WTC11 (cell line): ENCODE measurements around the gene CABLES1. TPM values are rescaled to one million over a fixed set of nuclear protein-coding genes. Genes with fewer than 3 reads are reported as not detected.

ENCODE experiments used
- ATAC-seq: fragments of 200-7000 bp; cut with Tn5 transposase; 2 replicates; pipeline ENCODE4 v1.10.0; 2021; ENCODE audit warnings: mild to moderate bottlenecking, moderate library complexity
- Bru-seq: library from RNA; stranded (reverse); fragments of 400-500 nt; gene quantifications from one replicate; lab custom pipeline; 2021; lab: Mats Ljungman, UMichigan
- CTCF ChIA-PET: fragments of 300-600 bp; sonication (Branson Sonifier 250); formaldehyde crosslinking; loops from one replicate; lab custom pipeline; 2021; ENCODE audit warnings: antibody characterized with exemption; lab: Charles Lee
- POLR2A ChIA-PET: fragments of 350-600 bp; sonication (Branson Sonifier 250); formaldehyde crosslinking; loops from one replicate; lab custom pipeline; 2021; ENCODE audit warnings: antibody characterized with exemption; lab: Charles Lee
- DNase-seq: peaks from one replicate; pipeline ENCODE4 v3.0.0; 2021; ENCODE audit warnings: low spot score
- H3K27ac Mint-ChIP-seq: 2 replicates; pipeline ENCODE4 v1.8.0; 2021; ENCODE audit warnings: mixed read lengths
- H3K27me3 Mint-ChIP-seq: 2 replicates; pipeline ENCODE4 v1.8.0; 2021; ENCODE audit warnings: low read depth, mild to moderate bottlenecking, moderate library complexity, mixed read lengths
- H3K36me3 Mint-ChIP-seq: 2 replicates; pipeline ENCODE4 v1.8.0; 2021; ENCODE audit warnings: mixed read lengths
- H3K4me1 Mint-ChIP-seq: 2 replicates; pipeline ENCODE4 v1.8.0; 2022; ENCODE audit warnings: mixed read lengths
- H3K4me3 Mint-ChIP-seq: 2 replicates; pipeline ENCODE4 v1.8.0; 2021; ENCODE audit warnings: mild to moderate bottlenecking, moderate library complexity, mixed read lengths
- H3K9me3 Mint-ChIP-seq: 2 replicates; pipeline ENCODE4 v1.8.0; 2021; ENCODE audit warnings: mixed read lengths
- CREB1 ChIP-seq: sonication (generic); formaldehyde crosslinking; IDR thresholded peaks from 2 replicates; pipeline ENCODE4 v1.8.0; 2023; ENCODE audit warnings: mild to moderate bottlenecking, missing genetic modification reagents
- E2F5 ChIP-seq: sonication (generic); formaldehyde crosslinking; IDR thresholded peaks from 2 replicates; pipeline ENCODE4 v1.8.1; 2022; ENCODE audit warnings: mild to moderate bottlenecking, moderate library complexity, missing genetic modification reagents
- FOXK1 ChIP-seq: sonication (generic); formaldehyde crosslinking; IDR thresholded peaks from 2 replicates; pipeline ENCODE4 v1.8.0; 2022; ENCODE audit warnings: mild to moderate bottlenecking, moderate library complexity, missing genetic modification reagents
- GABPB1 ChIP-seq: sonication (generic); formaldehyde crosslinking; IDR thresholded peaks from 2 replicates; pipeline ENCODE4 v1.8.1; 2023; ENCODE audit warnings: mild to moderate bottlenecking, missing genetic modification reagents
- JUN ChIP-seq: sonication (generic); formaldehyde crosslinking; IDR thresholded peaks from 2 replicates; pipeline ENCODE4 v1.8.0; 2023; ENCODE audit warnings: mild to moderate bottlenecking, missing genetic modification reagents
- MYBL2 ChIP-seq: sonication (generic); formaldehyde crosslinking; IDR thresholded peaks from 2 replicates; pipeline ENCODE4 v1.8.1; 2023; ENCODE audit warnings: mild to moderate bottlenecking, moderate library complexity, missing genetic modification reagents
- NFATC4 ChIP-seq: fragments of 250-450 bp; sonication (Bioruptor Pico); IDR thresholded peaks from 2 replicates; pipeline ENCODE4 v1.9.0; 2021; ENCODE audit warnings: mild to moderate bottlenecking
- NFYB ChIP-seq: sonication (generic); formaldehyde crosslinking; conservative IDR thresholded peaks from 2 replicates; pipeline ENCODE4 v1.8.0; 2022; ENCODE audit warnings: low read depth, missing genetic modification reagents
- PREB ChIP-seq: sonication (generic); formaldehyde crosslinking; IDR thresholded peaks from 2 replicates; pipeline ENCODE4 v1.8.1; 2022; ENCODE audit warnings: mild to moderate bottlenecking, missing genetic modification reagents, moderate library complexity, borderline replicate concordance
- RELA ChIP-seq: sonication (generic); formaldehyde crosslinking; IDR thresholded peaks from 2 replicates; pipeline ENCODE4 v1.8.1; 2022; ENCODE audit warnings: missing genetic modification reagents, mild to moderate bottlenecking, borderline replicate concordance
- TCF7 ChIP-seq: sonication (generic); formaldehyde crosslinking; IDR thresholded peaks from 2 replicates; pipeline ENCODE4 v1.8.0; 2022; ENCODE audit warnings: mild to moderate bottlenecking, low read depth, missing genetic modification reagents, moderate library complexity
- ZNF263 ChIP-seq: sonication (generic); formaldehyde crosslinking; IDR thresholded peaks from 2 replicates; pipeline ENCODE4 v1.8.1; 2022; ENCODE audit warnings: low read depth, mild to moderate bottlenecking, moderate library complexity, missing genetic modification reagents
- ZNF423 ChIP-seq: fragments of 250-450 bp; sonication (Bioruptor Pico); IDR thresholded peaks from 2 replicates; pipeline ENCODE4 v2.1.2; 2022; ENCODE audit warnings: mild to moderate bottlenecking, moderate library complexity
- long read RNA-seq, 3 experiments: library from RNA in 1 of 3; library from capped mRNA in 1 of 3; library from polyadenylated mRNA in 1 of 3; unstranded in 2 of 3; stranded (forward) in 1 of 3; transcript quantifications; one replicate each; pipeline ENCODE4 v2.0.0, GENCODE V29; 2021
- total RNA-seq: library from RNA; stranded (reverse); gene quantifications from 3 replicates; pipeline ENCODE4 v1.2.3, GENCODE V29; 2021
- TF ChIP-seq, protein P1 (sequence below): sonication (generic); formaldehyde crosslinking; IDR thresholded peaks from 2 replicates; pipeline ENCODE4 v1.8.0; 2022; ENCODE audit warnings: mild to moderate bottlenecking, missing genetic modification reagents
- TF ChIP-seq, protein P2 (sequence below): sonication (generic); formaldehyde crosslinking; IDR thresholded peaks from 2 replicates; pipeline ENCODE4 v1.8.1; 2023; ENCODE audit warnings: mild to moderate bottlenecking, moderate library complexity, missing genetic modification reagents
- TF ChIP-seq, protein P3 (sequence below): sonication (generic); formaldehyde crosslinking; IDR thresholded peaks from 2 replicates; pipeline ENCODE4 v1.8.1; 2023; ENCODE audit warnings: mild to moderate bottlenecking, missing genetic modification reagents, moderate library complexity
- TF ChIP-seq, protein P4 (sequence below): sonication (generic); formaldehyde crosslinking; IDR thresholded peaks from 2 replicates; pipeline ENCODE4 v1.8.0; 2022; ENCODE audit warnings: mild to moderate bottlenecking, missing genetic modification reagents

CABLES1 gene
- total RNA-seq (15.4 to 18.0 TPM (median 17.0 TPM) in 3 replicates), Bru-seq, nascent RNA (percentile 77 among the genes with signal in this experiment)
- long read RNA-seq, experiment 1, full-length matches to known transcripts = 69 of 93 reads
- long read RNA-seq, experiment 1, partial matches to known transcripts = 5 of 93 reads
- long read RNA-seq, experiment 1, other reads (novel, unspliced or antisense) = 19 of 93 reads
- long read RNA-seq, experiment 2, full-length matches to known transcripts = 9 of 27 reads
- long read RNA-seq, experiment 2, partial matches to known transcripts = 10 of 27 reads
- long read RNA-seq, experiment 2, other reads (novel, unspliced or antisense) = 8 of 27 reads
- long read RNA-seq, experiment 3 = 0 reads

DNA sequence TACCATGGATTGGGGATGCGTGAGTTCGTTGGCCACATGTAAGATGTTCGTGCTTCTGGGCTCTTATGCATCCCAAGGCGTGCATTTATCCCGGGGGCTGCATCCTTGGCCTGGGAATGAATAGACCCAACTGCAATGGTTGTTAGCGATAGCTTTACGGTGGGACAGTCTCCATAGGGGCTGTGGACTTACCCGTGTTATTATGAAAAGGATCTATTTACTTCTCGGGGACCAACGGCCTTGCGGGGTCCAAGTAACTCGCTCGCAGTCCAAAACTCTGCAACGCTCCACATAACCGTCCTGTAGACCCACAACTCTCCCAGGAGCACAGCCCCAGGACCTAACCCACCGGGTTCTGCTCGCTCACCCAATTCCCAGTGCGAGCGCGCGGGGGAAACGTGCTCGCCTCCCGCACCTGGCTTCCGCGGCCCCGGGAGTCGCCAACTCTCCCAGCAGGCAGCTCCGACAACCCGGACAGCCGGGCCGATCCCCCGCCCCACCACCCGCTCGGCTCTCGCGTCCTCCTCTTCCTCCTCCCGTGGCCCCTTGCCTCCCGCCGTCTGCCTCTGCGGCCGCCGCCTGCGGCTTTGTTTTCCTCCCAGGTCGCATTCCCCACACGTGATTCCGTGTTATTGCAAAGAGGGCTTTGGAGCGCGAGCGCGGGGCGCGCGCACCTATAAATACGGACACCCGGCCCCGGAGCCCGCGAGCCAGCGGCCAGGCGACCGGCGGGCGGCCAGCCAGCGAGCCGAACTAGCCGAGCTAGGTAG is at the start of gene CABLES1:
Gene CABLES1 (plus strand): TSS at position 706 of the 770 bp plus-strand sequence. CDS start 278 bp downstream, outside the sequence.
- DNase-seq = peak; percentile 56
- ChIA-PET CTCF (interaction anchor here (0.7 to 6.4 kb wide), 8 partner anchors 12 to 364 kb away, joined by 3 to 76 read pairs (median 4); no protein-coding TSS in a partner anchor), POLR2A (interaction anchor here (0.6 to 2.9 kb wide), 7 partner anchors 35 to 1970 kb away, joined by 3 to 10 read pairs (median 4); no protein-coding TSS in a partner anchor)
- peaks cover 60% of the 10 kb centered on the region for H3K4me1 Mint-ChIP-seq
- H3K27me3 Mint-ChIP-seq = no peaks in the 10 kb centered on the region; the same call in 1 of the 2 replicates
- ATAC-seq = no peak; the same call in 1 of the 2 replicates
- TF ChIP-seq, protein P1, sequence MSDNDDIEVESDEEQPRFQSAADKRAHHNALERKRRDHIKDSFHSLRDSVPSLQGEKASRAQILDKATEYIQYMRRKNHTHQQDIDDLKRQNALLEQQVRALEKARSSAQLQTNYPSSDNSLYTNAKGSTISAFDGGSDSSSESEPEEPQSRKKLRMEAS (CRISPR knock-in tag) = peak; percentile 73; the same call in 1 of the 2 replicates
- TF ChIP-seq, protein P2, sequence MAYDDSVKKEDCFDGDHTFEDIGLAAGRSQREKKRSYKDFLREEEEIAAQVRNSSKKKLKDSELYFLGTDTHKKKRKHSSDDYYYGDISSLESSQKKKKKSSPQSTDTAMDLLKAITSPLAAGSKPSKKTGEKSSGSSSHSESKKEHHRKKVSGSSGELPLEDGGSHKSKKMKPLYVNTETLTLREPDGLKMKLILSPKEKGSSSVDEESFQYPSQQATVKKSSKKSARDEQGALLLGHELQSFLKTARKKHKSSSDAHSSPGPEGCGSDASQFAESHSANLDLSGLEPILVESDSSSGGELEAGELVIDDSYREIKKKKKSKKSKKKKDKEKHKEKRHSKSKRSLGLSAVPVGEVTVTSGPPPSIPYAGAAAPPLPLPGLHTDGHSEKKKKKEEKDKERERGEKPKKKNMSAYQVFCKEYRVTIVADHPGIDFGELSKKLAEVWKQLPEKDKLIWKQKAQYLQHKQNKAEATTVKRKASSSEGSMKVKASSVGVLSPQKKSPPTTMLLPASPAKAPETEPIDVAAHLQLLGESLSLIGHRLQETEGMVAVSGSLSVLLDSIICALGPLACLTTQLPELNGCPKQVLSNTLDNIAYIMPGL (CRISPR knock-in tag) = peak; percentile 72; the same call in 1 of the 2 replicates
- TF ChIP-seq, protein P3, sequence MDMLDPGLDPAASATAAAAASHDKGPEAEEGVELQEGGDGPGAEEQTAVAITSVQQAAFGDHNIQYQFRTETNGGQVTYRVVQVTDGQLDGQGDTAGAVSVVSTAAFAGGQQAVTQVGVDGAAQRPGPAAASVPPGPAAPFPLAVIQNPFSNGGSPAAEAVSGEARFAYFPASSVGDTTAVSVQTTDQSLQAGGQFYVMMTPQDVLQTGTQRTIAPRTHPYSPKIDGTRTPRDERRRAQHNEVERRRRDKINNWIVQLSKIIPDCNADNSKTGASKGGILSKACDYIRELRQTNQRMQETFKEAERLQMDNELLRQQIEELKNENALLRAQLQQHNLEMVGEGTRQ (CRISPR knock-in tag) = peak; percentile 72
- TF ChIP-seq RELA (peak; percentile 11; the same call in 1 of the 2 replicates), MYBL2 (CRISPR knock-in tag) (no peak), NFYB (CRISPR knock-in tag) (no peak), ZNF263 (CRISPR knock-in tag) (peak; percentile 53; the same call in 1 of the 2 replicates), CREB1 (CRISPR knock-in tag) (0 out of 2 replicates have a peak, but pooled peaks have one; percentile 62), NFATC4 (CRISPR knock-in tag) (no peak), ZNF423 (peak; percentile 64), JUN (CRISPR knock-in tag) (no peak), TCF7 (CRISPR knock-in tag) (0 out of 2 replicates have a peak, but pooled peaks have one; percentile 62), E2F5 (CRISPR knock-in tag) (0 out of 2 replicates have a peak, but pooled peaks have one; percentile 41), FOXK1 (CRISPR knock-in tag) (peak; percentile 64), GABPB1 (CRISPR knock-in tag) (0 out of 2 replicates have a peak, but pooled peaks have one; percentile 46), PREB (no peak)
- TF ChIP-seq, protein P4, sequence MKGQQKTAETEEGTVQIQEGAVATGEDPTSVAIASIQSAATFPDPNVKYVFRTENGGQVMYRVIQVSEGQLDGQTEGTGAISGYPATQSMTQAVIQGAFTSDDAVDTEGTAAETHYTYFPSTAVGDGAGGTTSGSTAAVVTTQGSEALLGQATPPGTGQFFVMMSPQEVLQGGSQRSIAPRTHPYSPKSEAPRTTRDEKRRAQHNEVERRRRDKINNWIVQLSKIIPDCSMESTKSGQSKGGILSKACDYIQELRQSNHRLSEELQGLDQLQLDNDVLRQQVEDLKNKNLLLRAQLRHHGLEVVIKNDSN (CRISPR knock-in tag) = peak; percentile 77
- H3K4me3 Mint-ChIP-seq = peak within 1 kb of the TSS; percentile 83
- peak within 1 kb of the TSS; percentile 92 for H3K27ac Mint-ChIP-seq
- peaks cover 6% of the 10 kb centered on the region for H3K36me3 Mint-ChIP-seq
- no peaks in the 10 kb centered on the region for H3K9me3 Mint-ChIP-seq
